Measurements from ENCODE around the gene GINS1.

Gene GINS1

GRCh38 chr20:25407311-25408169 lies at the start of gene GINS1:
Gene GINS1, plus strand, starts transcription at chr20:25407673. Its CDS starts 148 bp downstream, at chr20:25407821.
- peak; percentile 52 to 76 (median 67) for DNase-seq (ENCODE audit: low read depth in 3 of 3)

- no peak for DNase-seq (ENCODE audit: low read depth in 3 of 3)
Observed at GRCh38 chr20:25360631-25361286, 46.7 kb upstream of the GINS1 start.

GRCh38 chr20:25361287-25361683 lies 46.2 kb upstream of the GINS1 start:
- DNase-seq (ENCODE audit: low read depth in 3 of 3) = no peak

GRCh38 chr20:25364180-25364788 lies 43.2 kb upstream of the GINS1 start:
- no peak for DNase-seq (ENCODE audit: low read depth in 3 of 3)

GRCh38 chr20:25364879-25365699 lies 42.4 kb upstream of the GINS1 start:
- no peak for DNase-seq (ENCODE audit: low read depth in 3 of 3)

GRCh38 chr20:25368526-25368925 lies 38.9 kb upstream of the GINS1 start:
- no peak for DNase-seq (ENCODE audit: low read depth in 3 of 3)

GRCh38 chr20:25368976-25369375 lies 38.5 kb upstream of the GINS1 start:
- no peak for DNase-seq (ENCODE audit: low read depth in 3 of 3)

GRCh38 chr20:25369529-25369928 lies 37.9 kb upstream of the GINS1 start:
- no peak for DNase-seq (ENCODE audit: low read depth in 3 of 3)

GRCh38 chr20:25369971-25370370 lies 37.5 kb upstream of the GINS1 start:
- no peak for DNase-seq (ENCODE audit: low read depth in 3 of 3)

GRCh38 chr20:25372584-25373336 lies 34.7 kb upstream of the GINS1 start:
- no peak for DNase-seq (ENCODE audit: low read depth in 3 of 3)

GRCh38 chr20:25374842-25375241 lies 32.6 kb upstream of the GINS1 start:
- no peak for DNase-seq (ENCODE audit: low read depth in 3 of 3)

- no peak for DNase-seq (ENCODE audit: low read depth in 3 of 3)
Observed at GRCh38 chr20:25376236-25376635, 31.2 kb upstream of the GINS1 start.

GRCh38 chr20:25376886-25377285 lies 30.6 kb upstream of the GINS1 start:
- DNase-seq (ENCODE audit: low read depth in 3 of 3) = no peak

- no peak for DNase-seq (ENCODE audit: low read depth in 3 of 3)
Observed at GRCh38 chr20:25378189-25378883, 29.1 kb upstream of the GINS1 start.

- no peak for DNase-seq (ENCODE audit: low read depth in 3 of 3)
Observed at GRCh38 chr20:25378884-25379733, 28.4 kb upstream of the GINS1 start.

- no peak for DNase-seq (ENCODE audit: low read depth in 3 of 3)
Observed at GRCh38 chr20:25380945-25381614, 26.4 kb upstream of the GINS1 start.

GRCh38 chr20:25382704-25383370 lies 24.6 kb upstream of the GINS1 start:
- DNase-seq (ENCODE audit: low read depth in 3 of 3) = no peak

- no peak for DNase-seq (ENCODE audit: low read depth in 3 of 3)
Observed at GRCh38 chr20:25389401-25389857, 18.0 kb upstream of the GINS1 start.
